ENCODE measurements around the gene EDNRA. TPM values are rescaled to one million over a fixed set of nuclear protein-coding genes. Genes with fewer than 3 reads are reported as not detected.

The EDNRA gene
- total RNA-seq, 1 donor from 2014 or later: 5.8 TPM

DNA sequence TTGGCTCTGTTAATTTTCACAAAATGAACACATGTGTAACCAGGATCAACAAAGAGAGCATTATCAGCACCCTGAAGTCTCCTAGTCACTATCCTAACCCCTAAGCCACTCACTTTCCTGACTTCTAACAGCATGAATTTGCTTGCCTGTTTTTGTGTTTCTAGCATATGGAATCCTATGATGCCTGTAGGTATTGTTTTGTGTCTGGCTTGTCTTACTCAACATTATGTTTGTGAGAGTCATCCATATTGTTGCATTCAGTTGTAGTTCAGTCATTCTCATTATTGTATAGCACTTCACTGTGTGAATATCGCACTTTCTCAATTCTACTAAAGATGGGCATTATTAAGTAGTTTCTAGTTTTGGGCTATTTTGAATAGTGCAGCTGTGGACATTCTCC is 15.6 kb downstream of the EDNRA start:
- H3K27me3 Mint-ChIP-seq (ENCODE audit: low read depth): no peaks in the 10 kb centered on the region
- peaks cover 30% of the 10 kb centered on the region for H3K4me1 Mint-ChIP-seq
- peaks cover 4% of the 10 kb centered on the region for H3K9me3 Mint-ChIP-seq
- TF ChIP-seq, protein P1, sequence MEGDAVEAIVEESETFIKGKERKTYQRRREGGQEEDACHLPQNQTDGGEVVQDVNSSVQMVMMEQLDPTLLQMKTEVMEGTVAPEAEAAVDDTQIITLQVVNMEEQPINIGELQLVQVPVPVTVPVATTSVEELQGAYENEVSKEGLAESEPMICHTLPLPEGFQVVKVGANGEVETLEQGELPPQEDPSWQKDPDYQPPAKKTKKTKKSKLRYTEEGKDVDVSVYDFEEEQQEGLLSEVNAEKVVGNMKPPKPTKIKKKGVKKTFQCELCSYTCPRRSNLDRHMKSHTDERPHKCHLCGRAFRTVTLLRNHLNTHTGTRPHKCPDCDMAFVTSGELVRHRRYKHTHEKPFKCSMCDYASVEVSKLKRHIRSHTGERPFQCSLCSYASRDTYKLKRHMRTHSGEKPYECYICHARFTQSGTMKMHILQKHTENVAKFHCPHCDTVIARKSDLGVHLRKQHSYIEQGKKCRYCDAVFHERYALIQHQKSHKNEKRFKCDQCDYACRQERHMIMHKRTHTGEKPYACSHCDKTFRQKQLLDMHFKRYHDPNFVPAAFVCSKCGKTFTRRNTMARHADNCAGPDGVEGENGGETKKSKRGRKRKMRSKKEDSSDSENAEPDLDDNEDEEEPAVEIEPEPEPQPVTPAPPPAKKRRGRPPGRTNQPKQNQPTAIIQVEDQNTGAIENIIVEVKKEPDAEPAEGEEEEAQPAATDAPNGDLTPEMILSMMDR (conservative IDR thresholded peaks at IDR 0.05): no peak
- no peak overlapping the region for H3K4me3 Mint-ChIP-seq
- no peaks in the 10 kb centered on the region for H3K36me3 Mint-ChIP-seq (ENCODE audit: low read depth)
- no peak for DNase-seq (ENCODE audit: low read depth, low spot score)
- H3K27ac Mint-ChIP-seq (ENCODE audit: unreplicated experiment): no peak overlapping the region

DNA sequence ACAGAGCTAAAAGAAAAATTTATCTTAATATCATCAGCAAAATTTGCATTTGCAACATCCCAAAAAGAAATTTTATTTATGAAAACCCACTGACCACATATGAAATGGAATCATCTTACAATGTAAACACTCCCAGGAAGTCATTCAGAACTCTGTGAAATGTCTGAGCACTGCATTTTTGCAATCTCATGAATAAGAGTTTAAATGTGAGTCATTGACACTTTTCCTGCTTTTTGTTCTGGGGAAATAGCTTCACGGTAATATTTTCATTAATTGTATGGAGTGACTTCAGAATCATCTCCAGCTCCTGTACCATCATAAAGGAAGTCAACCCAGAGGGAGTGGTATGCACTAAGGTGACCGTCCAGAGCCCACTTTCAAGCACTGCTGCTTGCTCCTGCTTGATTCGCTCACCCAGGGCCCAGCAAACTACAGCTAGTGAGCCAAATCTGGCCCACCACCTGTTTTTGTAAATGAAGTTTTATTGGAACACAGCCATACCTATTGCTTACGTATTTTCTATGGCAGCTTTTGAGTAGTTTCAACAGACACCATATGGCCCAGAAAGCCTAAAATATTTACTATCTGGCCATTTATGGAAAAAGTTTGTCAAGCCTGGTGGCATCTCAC is 17.2 kb downstream of the EDNRA start:
- Mint-ChIP-seq H3K9me3 (peaks cover 4% of the 10 kb centered on the region), H3K4me3 (no peak overlapping the region), H3K4me1 (peaks cover 19% of the 10 kb centered on the region), H3K27ac (ENCODE audit: unreplicated experiment) (no peak overlapping the region), H3K36me3 (ENCODE audit: low read depth) (no peaks in the 10 kb centered on the region), H3K27me3 (ENCODE audit: low read depth) (no peaks in the 10 kb centered on the region)
- no peak for DNase-seq (ENCODE audit: low read depth, low spot score)
- TF ChIP-seq, protein P1 (conservative IDR thresholded peaks at IDR 0.05): no peak

DNA sequence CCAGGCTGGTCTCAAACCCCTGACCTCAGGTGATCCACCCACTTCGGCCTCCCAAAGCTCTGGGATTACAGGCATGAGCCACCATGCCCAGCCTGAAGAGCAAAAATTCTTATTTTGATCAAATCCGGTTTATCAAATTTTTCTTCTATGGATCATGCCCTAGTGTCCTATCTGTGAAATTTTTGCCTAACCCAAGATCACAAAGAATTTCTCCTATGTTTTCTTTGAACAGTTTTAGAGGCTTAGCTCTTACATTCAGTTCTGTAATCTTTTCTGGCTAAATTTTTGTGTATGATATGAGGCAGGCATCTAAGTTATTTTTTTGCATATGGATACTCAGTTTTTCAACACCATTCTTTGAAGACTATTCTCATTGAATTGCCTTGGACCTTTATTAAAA is 27.4 kb downstream of the EDNRA start:
- TF ChIP-seq, protein P1 (conservative IDR thresholded peaks at IDR 0.05): no peak
- Mint-ChIP-seq H3K4me3 (no peak overlapping the region), H3K27me3 (ENCODE audit: low read depth) (no peaks in the 10 kb centered on the region), H3K27ac (ENCODE audit: unreplicated experiment) (no peak overlapping the region), H3K4me1 (no peaks in the 10 kb centered on the region), H3K9me3 (no peaks in the 10 kb centered on the region), H3K36me3 (ENCODE audit: low read depth) (no peaks in the 10 kb centered on the region)
- DNase-seq (ENCODE audit: low read depth, low spot score): no peak

DNA sequence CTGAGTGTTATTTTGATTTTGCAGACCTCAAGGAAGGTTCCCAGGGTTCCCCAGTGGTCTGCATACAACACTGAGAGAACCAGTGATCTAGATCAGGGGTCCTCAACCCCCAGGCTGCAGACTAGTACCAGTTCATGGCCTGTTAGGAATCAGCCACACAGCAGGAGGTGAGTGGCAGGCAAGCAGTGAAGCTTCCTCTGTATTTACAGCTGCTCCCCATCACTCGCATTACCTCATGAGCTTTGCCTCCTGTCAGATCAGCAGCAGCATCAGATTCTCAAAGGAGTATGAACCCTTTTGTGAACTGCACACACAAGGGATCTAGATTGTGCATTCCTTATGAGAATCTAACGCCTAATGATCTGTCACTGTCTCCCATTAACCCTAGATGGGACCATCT is 28.5 kb downstream of the EDNRA start:
- Mint-ChIP-seq H3K9me3 (no peaks in the 10 kb centered on the region), H3K36me3 (ENCODE audit: low read depth) (no peaks in the 10 kb centered on the region), H3K4me1 (no peaks in the 10 kb centered on the region), H3K27ac (ENCODE audit: unreplicated experiment) (no peak overlapping the region), H3K27me3 (ENCODE audit: low read depth) (no peaks in the 10 kb centered on the region), H3K4me3 (no peak overlapping the region)
- TF ChIP-seq, protein P1 (conservative IDR thresholded peaks at IDR 0.05): no peak
- DNase-seq (ENCODE audit: low read depth, low spot score): no peak

DNA sequence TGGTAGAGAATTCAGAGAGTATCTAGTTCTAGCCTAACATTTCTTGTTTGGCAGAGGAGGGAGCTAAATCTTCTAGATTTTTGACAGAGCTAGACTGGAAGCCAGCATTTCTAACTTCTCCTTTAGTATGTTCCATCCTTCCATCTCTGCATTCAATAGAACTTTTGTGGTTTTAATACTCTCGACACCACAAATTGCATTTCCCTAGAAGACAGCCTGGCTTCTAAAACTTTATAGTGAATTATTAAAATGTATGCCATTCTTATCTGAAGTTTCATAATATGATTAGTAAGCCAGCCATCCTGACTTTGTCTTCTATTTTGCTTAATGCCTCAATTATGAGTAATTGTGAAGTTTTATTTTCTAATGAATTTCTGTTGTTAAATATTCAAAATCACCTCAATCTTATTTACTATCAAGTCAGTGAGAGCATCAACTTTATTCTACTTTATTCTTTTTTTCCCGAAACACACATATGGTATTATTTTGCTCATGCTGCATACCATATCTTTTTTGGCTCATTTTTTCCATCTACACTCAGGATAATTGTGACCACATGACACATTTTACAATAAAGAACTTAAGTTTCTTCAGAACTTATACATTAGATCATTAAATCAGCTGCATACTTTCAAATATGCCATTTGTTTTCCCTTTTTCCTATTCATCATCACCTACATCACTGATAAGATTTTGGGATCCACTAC is 30.2 kb downstream of the EDNRA start:
- no peak for DNase-seq (ENCODE audit: low read depth, low spot score)
- no peaks in the 10 kb centered on the region for H3K9me3 Mint-ChIP-seq
- H3K4me3 Mint-ChIP-seq: no peak overlapping the region
- no peaks in the 10 kb centered on the region for H3K4me1 Mint-ChIP-seq
- TF ChIP-seq, protein P1 (conservative IDR thresholded peaks at IDR 0.05): no peak
- no peaks in the 10 kb centered on the region for H3K36me3 Mint-ChIP-seq (ENCODE audit: low read depth)
- H3K27me3 Mint-ChIP-seq (ENCODE audit: low read depth): no peaks in the 10 kb centered on the region
- no peak overlapping the region for H3K27ac Mint-ChIP-seq (ENCODE audit: unreplicated experiment)
